GM12878 (cell line): Measurements from ENCODE around the gene CYP2C18. TPM values are rescaled to one million over a fixed set of nuclear protein-coding genes. Genes with fewer than 3 reads are reported as not detected.

Experiments used
- ATAC-seq: fragments of 200-7000 bp; cut with Tn5 transposase; 3 replicates; pipeline ENCODE4 v1.9.1; 2020; ENCODE audit warnings: mild to moderate bottlenecking, moderate library complexity
- BruUV-seq: library from RNA; stranded (reverse); fragments of 400-500 nt; replicated peaks from 2 replicates; lab custom pipeline; 2021; lab: Mats Ljungman, UMichigan
- CTCF ChIA-PET: fragments of 300-600 bp; sonication (Branson Sonifier 250); formaldehyde crosslinking; extraction: SDS; loops from one replicate; lab custom pipeline; 2021; ENCODE audit warnings: inconsistent platforms; lab: Yijun Ruan, JAX
- POLR2A ChIA-PET: fragments of 350-600 bp; formaldehyde crosslinking; extraction: SDS; loops from one replicate; lab custom pipeline; 2021; ENCODE audit warnings: inconsistent platforms; lab: Charles Lee
- RAD21 ChIA-PET: fragments of 300-600 bp; sonication (Branson Sonifier 250); formaldehyde crosslinking; loops from one replicate; lab custom pipeline; 2023; ENCODE audit warnings: antibody characterized with exemption; ENCODE audit not compliant: unreplicated experiment; lab: Charles Lee
- SMC1A ChIA-PET: fragments of 300-600 bp; sonication (Branson Sonifier 250); formaldehyde crosslinking; loops from one replicate; lab custom pipeline; 2023; ENCODE audit not compliant: unreplicated experiment, uncharacterized antibody; lab: Charles Lee
- DNase-seq: peaks from one replicate; pipeline ENCODE4 v3.0.0-alpha.2; 2011; ENCODE audit warnings: low read depth, low spot score
- FAIRE-seq: peaks from 3 replicates; lab custom pipeline; 2011; peaks lifted over from hg19 to GRCh38; lab: Jason Lieb, UNC
- H2AFZ ChIP-seq: 2 replicates; pipeline ENCODE4 v1.6.0; 2011; ENCODE audit warnings: low read depth, low read length, control low read depth; ENCODE audit not compliant: control insufficient read depth
- H3K27ac ChIP-seq: 2 replicates; pipeline ENCODE4 v1.5.1; 2011; ENCODE audit warnings: control low read depth; ENCODE audit not compliant: control insufficient read depth, insufficient read depth
- H3K27me3 ChIP-seq, 2 experiments: replicated peaks in 1 of 2; 2 replicates each; pipeline versions ENCODE4 v1.6.0 to v1.6.1; 2011; ENCODE audit warnings: low read length in 1 of 2; ENCODE audit not compliant: control insufficient read depth in 2 of 2, insufficient read depth in 2 of 2
- H3K36me3 ChIP-seq, 2 experiments: 2 replicates each; pipeline ENCODE4 v1.5.1; 2011; ENCODE audit warnings: low read length in 1 of 2; ENCODE audit not compliant: control insufficient read depth in 2 of 2, insufficient read depth in 2 of 2
- H3K4me1 ChIP-seq: 2 replicates; pipeline ENCODE4 v1.6.1; 2011; ENCODE audit warnings: mild to moderate bottlenecking, low read length, moderate library complexity, mixed read lengths; ENCODE audit not compliant: control insufficient read depth, insufficient read depth
- H3K4me2 ChIP-seq: 2 replicates; pipeline ENCODE4 v1.6.0; 2011; ENCODE audit warnings: control low read depth; ENCODE audit not compliant: control insufficient read depth, insufficient read depth
- H3K4me3 ChIP-seq: fragments of 200-600 bp; sonication (generic); 2 replicates; pipeline ENCODE4 v1.5.1; 2016
- H3K79me2 ChIP-seq: 2 replicates; pipeline ENCODE4 v1.6.0; 2011; ENCODE audit warnings: low read length; ENCODE audit not compliant: control insufficient read depth, insufficient read depth
- H3K9ac ChIP-seq: 2 replicates; pipeline ENCODE4 v1.8.0; 2011; ENCODE audit warnings: low read length, control low read depth, mixed read lengths; ENCODE audit not compliant: control insufficient read depth, insufficient read depth
- H3K9me3 ChIP-seq: replicated peaks from 3 replicates; pipeline ENCODE4 v1.5.1; 2011; ENCODE audit warnings: mild to moderate bottlenecking, low read length; ENCODE audit not compliant: control insufficient read depth, insufficient read depth
- H4K20me1 ChIP-seq: 2 replicates; pipeline ENCODE4 v1.6.0; 2011; ENCODE audit not compliant: control insufficient read depth, insufficient read depth
- FOXK2 ChIP-seq: fragments of 450-650 bp; IDR thresholded peaks from 2 replicates; pipeline ENCODE4 v1.6.1; 2017; ENCODE audit warnings: mild to moderate bottlenecking, moderate library complexity
- IRF4 ChIP-seq: IDR thresholded peaks from 2 replicates; pipeline ENCODE4 v1.6.1; 2011; ENCODE audit warnings: low read depth, low read length
- IRF5 ChIP-seq: fragments of 450-650 bp; IDR thresholded peaks from 2 replicates; pipeline ENCODE4 v1.6.1; 2017; ENCODE audit warnings: borderline replicate concordance
- NFXL1 ChIP-seq: fragments of 450-650 bp; IDR thresholded peaks from 2 replicates; pipeline ENCODE4 v1.6.1; 2017; ENCODE audit warnings: antibody characterized with exemption, mild to moderate bottlenecking, borderline replicate concordance
- RELB ChIP-seq: fragments of 450-650 bp; IDR thresholded peaks from 2 replicates; pipeline ENCODE4 v1.6.1; 2017; ENCODE audit warnings: low read depth, mild to moderate bottlenecking, moderate library complexity
- RUNX3 ChIP-seq: IDR thresholded peaks from 2 replicates; pipeline ENCODE4 v1.6.1; 2012; ENCODE audit warnings: low read length, inconsistent platforms
- SKIL ChIP-seq: fragments of 450-650 bp; IDR thresholded peaks from 2 replicates; pipeline ENCODE4 v1.6.1; 2017; ENCODE audit warnings: mild to moderate bottlenecking, low read depth, inconsistent platforms; ENCODE audit not compliant: poor library complexity, severe bottlenecking
- STAT1 ChIP-seq: fragments of 450-650 bp; conservative IDR thresholded peaks from 2 replicates; pipeline ENCODE4 v1.6.1; 2014; ENCODE audit warnings: antibody characterized with exemption, mild to moderate bottlenecking
- SUPT20H ChIP-seq: IDR thresholded peaks from 2 replicates; pipeline ENCODE4 v1.6.1; 2011; ENCODE audit warnings: low read depth, mild to moderate bottlenecking, low read length, moderate library complexity, borderline replicate concordance; ENCODE audit not compliant: control insufficient read depth
- TCF12 ChIP-seq: IDR thresholded peaks from 2 replicates; pipeline ENCODE4 v1.6.1; 2011; ENCODE audit warnings: low read depth, mild to moderate bottlenecking, low read length
- ZBED1 ChIP-seq: IDR thresholded peaks from 2 replicates; pipeline ENCODE4 v1.6.1; 2016; ENCODE audit warnings: borderline replicate concordance
- ZBTB33 ChIP-seq: fragments of 450-650 bp; IDR thresholded peaks from 2 replicates; pipeline ENCODE4 v1.6.1; 2017; ENCODE audit warnings: mild to moderate bottlenecking
- ZNF217 ChIP-seq: fragments of 450-650 bp; IDR thresholded peaks from 2 replicates; pipeline ENCODE4 v1.6.1; 2017; ENCODE audit warnings: antibody characterized with exemption, mild to moderate bottlenecking
- ZNF592 ChIP-seq: fragments of 450-650 bp; IDR thresholded peaks from 2 replicates; pipeline ENCODE4 v1.6.1; 2017; ENCODE audit warnings: mild to moderate bottlenecking, moderate library complexity
- WGBS: methylation state at CpG from one replicate; pipeline ENCODE4 v1.1.6; 2016; ENCODE audit warnings: low lambda C conversion rate; ENCODE audit not compliant: insufficient replicate concordance, insufficient coverage; ENCODE audit errors: missing lambda C conversion rate; 5-methylcytosine and 5-hydroxymethylcytosine counted together
- in situ Hi-C: fragments of 300-500 bp; cut with MboI; formaldehyde crosslinking; loops from 9 replicates; pipeline ENCODE4 v1.14.3; 2018; ENCODE audit warnings: mixed read lengths
- intact Hi-C: fragments of 100-400 bp; cut with micrococcal nuclease; formaldehyde crosslinking; loops from one replicate; pipeline ENCODE4 v1.14.2; 2022; ENCODE audit not compliant: unreplicated experiment
- polyA plus RNA-seq, 11 experiments: library from polyadenylated mRNA; depleted of rRNA in 4 of 11; unstranded in 6 of 11; stranded (reverse) in 5 of 11; fragments of >200 nt; fragmentation: Nextera tagmentation in 4 of 11; fragmentation: Illumina TruSeq in 1 of 11; extraction: Ambion mirVana in 4 of 11; extraction: Trizol in 1 of 11; gene quantifications; 1 replicate in 1 of 11; 2 replicates in 10 of 11; pipeline versions ENCODE4 v1.2.1 to v1.2.3, GENCODE V29; 2011 to 2016; ENCODE audit warnings: inconsistent platforms in 2 of 11, missing spikeins in 2 of 11, low read depth in 1 of 11
- total RNA-seq, 4 experiments: library from RNA; depleted of rRNA in 3 of 4; stranded (reverse); fragments of >200 nt in 3 of 4; fragmentation: Illumina TruSeq in 1 of 4; extraction: Trizol in 1 of 4; gene quantifications; 2 replicates each; pipeline versions ENCODE4 v1.2.1 to v1.2.3, GENCODE V29; 2013 to 2021

The CYP2C18 gene
- total and polyA plus RNA-seq, 10 of the 15 experiments (the other 5 are each of a cell fraction or from before 2014, with no cell fraction given) = 0.05 to 0.12 (median 0.07) TPM; not detected in 5

- no peak overlapping the region for H2AFZ ChIP-seq
- ATAC-seq (no peak), DNase-seq (no peak), FAIRE-seq (no peak)
- RAD21 ChIA-PET = no interaction called here
- intact Hi-C loops = no loop called here
- no peak overlapping the region for H3K4me3 ChIP-seq
- no peak overlapping the region for H3K4me2 ChIP-seq
- H3K4me1 ChIP-seq = no peaks in the 10 kb centered on the region
- CTCF ChIA-PET = no interaction called here
- H4K20me1 ChIP-seq = no peaks in the 10 kb centered on the region
- H3K9ac ChIP-seq = no peak overlapping the region
- H3K36me3 ChIP-seq = no peaks in the 10 kb centered on the region
- SMC1A ChIA-PET = no interaction called here
- in situ Hi-C loops = no loop called here
- H3K27me3 ChIP-seq = no peaks in the 10 kb centered on the region
- POLR2A ChIA-PET = no interaction called here
- no TSS peak for BruUV-seq
- H3K9me3 ChIP-seq = no peaks in the 10 kb centered on the region
- H3K27ac ChIP-seq = no peak overlapping the region
- no peaks in the 10 kb centered on the region for H3K79me2 ChIP-seq
- 62% methylated on average over 2 of the region's 2 CpGs for WGBS
- TF ChIP-seq STAT1 (no peak), SKIL (no peak), ZBTB33 (no peak), NFXL1 (no peak), ZNF217 (no peak), RELB (no peak), RUNX3 (no peak), ZNF592 (no peak), IRF4 (no peak), FOXK2 (no peak), ZBED1 (no peak), TCF12 (no peak), SUPT20H (no peak), IRF5 (no peak)
These were observed 7.0 kb upstream of the CYP2C18 start for GRCh38 chr10:94676496-94676895.
